ENCODE data around the gene ZBTB7C.

Gene ZBTB7C

DNA sequence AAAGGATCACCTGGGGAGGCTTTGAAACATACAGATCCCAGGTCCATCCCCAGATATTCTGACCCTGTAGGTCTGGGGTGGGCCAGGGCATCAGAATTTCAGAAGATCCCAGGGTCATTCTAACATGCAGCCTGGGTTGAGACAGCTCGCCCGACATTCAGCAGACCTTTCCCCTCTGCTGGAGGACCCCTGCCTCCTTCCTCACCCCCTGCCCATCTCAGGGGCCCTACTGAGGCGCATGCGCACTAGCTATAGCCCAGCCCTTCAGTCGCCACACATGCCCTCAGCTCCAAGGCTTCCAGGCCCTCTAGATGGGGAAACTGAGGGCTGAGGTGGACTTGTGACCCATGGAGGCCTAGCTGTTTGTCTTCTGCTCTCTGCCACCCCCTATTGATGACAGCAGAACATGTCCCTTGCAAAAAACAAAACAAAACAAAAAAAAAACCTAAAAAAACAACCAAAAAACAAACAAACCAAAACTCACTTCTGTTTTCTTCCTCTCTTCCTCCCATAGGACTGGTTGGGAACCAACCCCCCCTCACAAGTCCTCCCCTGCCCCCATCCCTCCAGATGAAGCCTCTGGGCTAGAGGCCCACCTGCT lies 91.3 kb downstream of the ZBTB7C start:
- Histone ChIP-seq H3K4me1 (ENCODE audit: insufficient read depth, low read length) (no peaks in the 10 kb centered on the region), H3K9me3 (ENCODE audit: low read length) (no peaks in the 10 kb centered on the region), H3K27me3 (ENCODE audit: insufficient read depth, low read length) (no peaks in the 10 kb centered on the region), H3K4me3 (ENCODE audit: low read length) (no peak overlapping the region), H2AFZ (ENCODE audit: low read depth, low read length) (no peak overlapping the region), H3K36me3 (ENCODE audit: insufficient read depth, low read length) (no peaks in the 10 kb centered on the region)

DNA sequence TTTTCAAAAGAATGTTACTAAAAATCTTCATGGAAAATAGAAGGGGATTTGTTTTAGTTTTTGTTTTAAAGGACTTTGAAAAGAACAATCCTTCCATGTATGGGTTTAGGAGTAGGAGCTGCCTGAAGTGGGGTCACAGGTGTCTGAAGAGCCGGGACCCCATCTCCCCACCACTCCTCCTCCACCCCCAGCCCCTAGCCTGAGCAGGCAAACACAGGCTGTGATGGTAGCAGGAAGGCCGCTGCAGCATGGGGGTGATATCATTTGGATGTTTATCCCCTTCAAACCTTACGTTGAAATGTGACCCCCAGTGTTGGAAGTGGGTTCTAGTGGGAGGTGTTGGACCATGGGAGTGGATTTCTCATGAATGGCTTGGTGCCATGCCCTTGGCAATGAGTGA lies 93.0 kb downstream of the ZBTB7C start:
- H3K27me3 ChIP-seq (ENCODE audit: insufficient read depth, low read length) = no peaks in the 10 kb centered on the region
- H3K36me3 ChIP-seq (ENCODE audit: insufficient read depth, low read length) = no peaks in the 10 kb centered on the region

DNA sequence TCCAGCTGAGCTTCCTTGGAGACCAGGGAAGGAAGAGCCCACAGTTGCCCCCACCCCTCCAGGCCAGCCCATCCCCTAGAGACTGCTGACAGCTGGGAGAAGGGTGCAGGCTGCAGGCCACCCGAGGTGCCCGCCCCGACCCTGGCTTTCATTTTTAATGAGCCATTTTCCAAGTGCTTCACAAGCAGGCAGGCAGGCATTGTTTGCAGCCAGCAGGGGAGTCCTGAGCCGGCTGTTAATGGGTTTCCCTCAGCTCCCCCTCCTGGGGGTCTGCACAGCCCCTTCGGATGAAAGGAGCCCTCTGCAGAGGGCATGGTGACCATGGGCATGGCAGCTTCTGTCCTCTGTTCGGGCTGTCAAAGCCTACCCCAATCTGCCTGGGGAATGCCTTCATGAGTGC lies 94.5 kb downstream of the ZBTB7C start:
- no peak overlapping the region for H3K4me3 ChIP-seq (ENCODE audit: low read length)
- H3K27me3 ChIP-seq (ENCODE audit: insufficient read depth, low read length) = no peaks in the 10 kb centered on the region
- H3K9me3 ChIP-seq (ENCODE audit: low read length) = no peaks in the 10 kb centered on the region
- no peaks in the 10 kb centered on the region for H3K4me1 ChIP-seq (ENCODE audit: insufficient read depth, low read length)
- H2AFZ ChIP-seq (ENCODE audit: low read depth, low read length) = no peak overlapping the region
- no peaks in the 10 kb centered on the region for H3K36me3 ChIP-seq (ENCODE audit: insufficient read depth, low read length)

More for the DNA sequence above, 93.0 kb downstream of the ZBTB7C start:
- H3K9me3 ChIP-seq (ENCODE audit: low read length) = no peaks in the 10 kb centered on the region
- H2AFZ ChIP-seq (ENCODE audit: low read depth, low read length) = no peak overlapping the region
- no peaks in the 10 kb centered on the region for H3K4me1 ChIP-seq (ENCODE audit: insufficient read depth, low read length)
- no peak overlapping the region for H3K4me3 ChIP-seq (ENCODE audit: low read length)

DNA sequence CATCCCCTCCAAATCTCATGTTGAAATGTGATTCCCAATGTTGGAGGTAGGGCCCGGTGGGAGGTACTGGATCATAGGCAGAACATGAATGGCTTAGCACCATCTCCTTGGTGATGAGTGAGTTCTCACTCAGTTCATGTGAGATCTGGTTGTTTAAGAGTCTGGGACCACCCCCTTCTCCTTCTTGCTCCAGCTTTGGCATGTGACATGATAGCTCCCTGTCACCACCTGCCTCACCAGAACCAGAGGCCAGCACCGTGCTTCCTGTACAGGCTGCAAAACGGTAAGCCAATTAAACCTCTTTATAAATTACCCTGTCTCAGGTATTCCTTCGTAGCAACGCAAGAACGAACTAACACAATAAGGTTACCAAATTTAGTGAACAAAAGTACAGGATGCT lies 95.4 kb downstream of the ZBTB7C start:
- H3K4me1 ChIP-seq (ENCODE audit: insufficient read depth, low read length) = no peaks in the 10 kb centered on the region
- H3K36me3 ChIP-seq (ENCODE audit: insufficient read depth, low read length) = no peaks in the 10 kb centered on the region
- no peaks in the 10 kb centered on the region for H3K9me3 ChIP-seq (ENCODE audit: low read length)
- no peaks in the 10 kb centered on the region for H3K27me3 ChIP-seq (ENCODE audit: insufficient read depth, low read length)
- no peak overlapping the region for H3K4me3 ChIP-seq (ENCODE audit: low read length)
- no peak overlapping the region for H2AFZ ChIP-seq (ENCODE audit: low read depth, low read length)

DNA sequence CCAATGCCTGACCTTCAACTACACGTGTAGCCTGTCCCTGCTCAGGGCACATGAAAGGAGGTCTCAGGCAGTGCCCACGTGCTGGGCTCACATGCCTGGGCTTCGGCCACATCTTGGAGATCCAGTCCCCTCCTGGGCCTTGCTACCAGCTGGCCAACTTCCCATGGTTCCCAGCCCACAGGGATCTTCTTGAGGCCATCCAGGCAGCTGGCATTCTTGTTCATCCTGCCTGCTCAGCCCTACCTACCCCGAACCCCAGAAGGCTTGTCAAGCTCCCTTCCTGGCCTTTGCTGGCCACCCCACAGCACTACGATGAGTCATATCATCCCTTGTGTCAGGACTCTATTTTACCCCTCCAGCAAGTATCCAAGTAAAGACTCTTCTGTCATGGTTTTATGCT lies 97.1 kb downstream of the ZBTB7C start:
- no peaks in the 10 kb centered on the region for H3K27me3 ChIP-seq (ENCODE audit: insufficient read depth, low read length)
- H3K36me3 ChIP-seq (ENCODE audit: insufficient read depth, low read length) = no peaks in the 10 kb centered on the region

DNA sequence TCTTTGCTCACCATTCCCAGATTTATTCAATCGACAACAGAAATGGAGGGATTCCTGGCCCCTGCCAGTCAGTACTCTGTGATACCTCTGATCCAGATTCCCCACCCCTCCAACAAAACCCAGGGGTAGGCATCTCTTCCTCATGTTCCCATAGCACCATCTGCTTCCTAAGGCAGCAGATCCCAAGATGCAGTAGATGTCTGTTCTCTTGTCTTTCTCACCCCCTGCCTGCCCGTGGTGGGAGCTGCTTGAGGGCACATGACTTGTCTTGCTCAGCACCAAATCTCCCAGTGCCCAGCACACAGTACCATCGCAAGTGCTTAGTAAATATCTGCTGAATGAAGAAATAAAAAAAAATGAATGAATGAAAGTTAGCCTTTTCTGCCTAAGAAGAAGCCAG lies 98.2 kb downstream of the ZBTB7C start:
- no peaks in the 10 kb centered on the region for H3K9me3 ChIP-seq (ENCODE audit: low read length)

More for the DNA sequence above, 97.1 kb downstream of the ZBTB7C start:
- H2AFZ ChIP-seq (ENCODE audit: low read depth, low read length) = no peak overlapping the region
- H3K9me3 ChIP-seq (ENCODE audit: low read length) = no peaks in the 10 kb centered on the region
- no peaks in the 10 kb centered on the region for H3K4me1 ChIP-seq (ENCODE audit: insufficient read depth, low read length)
- H3K4me3 ChIP-seq (ENCODE audit: low read length) = no peak overlapping the region

DNA sequence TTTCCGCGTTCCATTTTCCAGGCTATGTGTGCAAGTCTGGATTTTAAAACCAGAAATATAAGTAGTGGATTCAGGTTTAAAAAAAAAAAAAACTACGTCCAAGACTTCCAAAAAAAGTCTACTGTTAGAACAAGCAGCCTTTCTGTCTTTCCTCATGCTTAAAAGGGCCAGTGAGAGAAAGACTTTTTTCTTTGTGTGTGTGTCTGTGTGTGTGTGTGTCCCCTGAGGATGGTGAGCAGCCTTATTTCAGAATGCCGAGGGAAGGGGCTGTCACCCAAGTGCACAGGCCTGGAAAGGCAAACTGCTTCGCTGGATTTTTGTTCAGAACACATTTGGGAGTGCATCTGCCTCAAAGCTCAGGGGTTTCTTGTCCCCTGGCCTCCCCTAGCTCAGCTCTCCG lies 98.8 kb downstream of the ZBTB7C start:
- H3K27me3 ChIP-seq (ENCODE audit: insufficient read depth, low read length) = no peaks in the 10 kb centered on the region
- H3K36me3 ChIP-seq (ENCODE audit: insufficient read depth, low read length) = no peaks in the 10 kb centered on the region
- no peaks in the 10 kb centered on the region for H3K9me3 ChIP-seq (ENCODE audit: low read length)
- no peaks in the 10 kb centered on the region for H3K4me1 ChIP-seq (ENCODE audit: insufficient read depth, low read length)
- H2AFZ ChIP-seq (ENCODE audit: low read depth, low read length) = no peak overlapping the region
- H3K4me3 ChIP-seq (ENCODE audit: low read length) = no peak overlapping the region

More for the DNA sequence above, 98.2 kb downstream of the ZBTB7C start:
- Histone ChIP-seq H3K4me1 (ENCODE audit: insufficient read depth, low read length) (no peaks in the 10 kb centered on the region), H2AFZ (ENCODE audit: low read depth, low read length) (no peak overlapping the region), H3K4me3 (ENCODE audit: low read length) (no peak overlapping the region), H3K36me3 (ENCODE audit: insufficient read depth, low read length) (no peaks in the 10 kb centered on the region), H3K27me3 (ENCODE audit: insufficient read depth, low read length) (no peaks in the 10 kb centered on the region)

DNA sequence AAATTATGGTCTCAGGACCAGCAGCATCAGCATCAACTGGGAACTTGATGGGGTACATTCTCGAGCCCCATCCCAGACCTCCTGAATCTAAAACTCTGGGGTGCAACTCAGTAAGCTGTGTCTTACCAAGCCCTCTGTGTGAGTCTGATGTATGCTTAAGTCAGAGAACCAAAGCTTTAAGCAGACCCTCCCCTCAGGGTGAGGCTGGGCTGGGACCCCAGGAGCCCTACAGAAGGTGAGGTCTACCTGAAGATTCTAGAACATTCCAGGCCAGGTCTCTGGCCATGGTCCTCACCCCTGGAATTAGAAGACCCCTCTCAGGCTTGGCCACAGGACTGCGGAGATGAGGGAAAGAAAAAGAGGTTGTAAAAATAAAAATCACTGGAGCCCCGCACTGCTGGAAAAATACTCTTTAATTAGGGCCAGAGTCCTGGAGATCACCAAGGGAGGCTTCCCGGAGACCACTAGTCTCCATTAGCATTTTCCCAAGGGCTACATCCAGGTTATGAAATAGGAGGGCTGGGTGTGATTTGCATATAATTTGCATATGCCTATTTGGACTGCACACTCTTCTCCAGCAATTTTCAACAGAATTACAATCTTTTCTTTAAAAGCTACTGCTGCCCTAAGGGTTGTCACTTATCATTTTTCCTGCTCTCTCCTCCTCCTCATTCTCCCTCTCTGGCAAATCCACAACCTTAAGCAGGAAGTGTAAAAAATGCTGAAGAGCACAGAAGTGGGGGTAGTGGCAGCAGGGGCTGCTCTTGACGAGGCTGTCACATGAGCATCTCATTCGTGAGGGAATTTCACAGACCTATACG lies 100.2 kb downstream of the ZBTB7C start:
- no peak overlapping the region for H3K4me3 ChIP-seq (ENCODE audit: low read length)
- H3K27me3 ChIP-seq (ENCODE audit: insufficient read depth, low read length) = no peaks in the 10 kb centered on the region
- no peak overlapping the region for H2AFZ ChIP-seq (ENCODE audit: low read depth, low read length)
- no peaks in the 10 kb centered on the region for H3K4me1 ChIP-seq (ENCODE audit: insufficient read depth, low read length)
- no peaks in the 10 kb centered on the region for H3K9me3 ChIP-seq (ENCODE audit: low read length)
- H3K36me3 ChIP-seq (ENCODE audit: insufficient read depth, low read length) = no peaks in the 10 kb centered on the region

DNA sequence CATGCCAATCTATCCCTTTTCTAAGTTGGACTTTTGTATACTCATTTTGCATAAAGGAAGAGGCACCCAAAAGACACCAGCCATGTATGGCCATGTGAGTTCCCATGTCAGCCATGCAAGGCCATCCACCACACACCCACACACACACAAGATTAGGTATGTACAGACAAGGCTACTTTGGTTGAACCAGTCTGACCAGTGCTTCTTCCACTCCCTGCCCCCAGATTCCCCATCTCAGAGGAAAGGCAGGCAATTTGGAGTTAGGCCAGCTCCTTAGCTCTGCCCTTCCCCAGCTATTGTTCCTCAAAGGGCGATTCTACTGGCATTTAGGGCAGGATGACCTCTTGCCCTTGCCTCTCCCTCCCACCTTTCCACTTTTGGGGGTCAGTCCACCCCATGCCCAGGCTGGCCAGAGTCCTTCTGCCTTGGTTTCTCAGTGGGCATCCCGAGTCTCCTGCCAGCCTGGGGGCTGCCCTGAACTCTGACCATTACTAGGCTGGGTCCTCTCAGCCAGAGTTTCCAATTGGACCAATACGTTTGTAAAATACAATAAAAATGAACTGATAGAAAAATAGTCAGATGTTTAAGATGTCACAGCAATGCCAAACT lies 101.1 kb downstream of the ZBTB7C start:
- Histone ChIP-seq H3K4me3 (ENCODE audit: low read length) (no peak overlapping the region), H3K27me3 (ENCODE audit: insufficient read depth, low read length) (no peaks in the 10 kb centered on the region), H3K9me3 (ENCODE audit: low read length) (no peaks in the 10 kb centered on the region), H3K36me3 (ENCODE audit: insufficient read depth, low read length) (no peaks in the 10 kb centered on the region), H3K4me1 (ENCODE audit: insufficient read depth, low read length) (no peaks in the 10 kb centered on the region), H2AFZ (ENCODE audit: low read depth, low read length) (no peak overlapping the region)

DNA sequence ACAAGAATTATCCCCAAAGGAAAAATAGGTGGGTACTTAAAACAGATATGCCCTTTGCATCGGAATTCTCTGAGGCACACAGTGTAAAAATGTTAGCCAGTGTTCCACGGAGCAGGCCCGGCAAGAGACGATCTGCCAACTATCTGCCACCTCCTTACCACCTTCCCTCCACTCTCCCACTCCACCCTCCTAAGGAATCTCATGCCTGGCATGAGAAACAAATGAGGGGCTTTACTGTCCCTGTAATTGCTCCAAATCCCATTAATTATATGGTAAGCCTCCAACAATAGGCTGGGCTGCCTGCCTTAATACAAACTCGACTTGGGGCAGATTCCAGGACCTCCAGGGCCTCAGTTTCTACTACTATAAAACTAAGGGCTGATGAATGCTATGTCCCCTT lies 102.3 kb downstream of the ZBTB7C start:
- Histone ChIP-seq H3K4me3 (ENCODE audit: low read length) (no peak overlapping the region), H2AFZ (ENCODE audit: low read depth, low read length) (no peak overlapping the region), H3K9me3 (ENCODE audit: low read length) (no peaks in the 10 kb centered on the region), H3K27me3 (ENCODE audit: insufficient read depth, low read length) (no peaks in the 10 kb centered on the region), H3K4me1 (ENCODE audit: insufficient read depth, low read length) (no peaks in the 10 kb centered on the region), H3K36me3 (ENCODE audit: insufficient read depth, low read length) (no peaks in the 10 kb centered on the region)

DNA sequence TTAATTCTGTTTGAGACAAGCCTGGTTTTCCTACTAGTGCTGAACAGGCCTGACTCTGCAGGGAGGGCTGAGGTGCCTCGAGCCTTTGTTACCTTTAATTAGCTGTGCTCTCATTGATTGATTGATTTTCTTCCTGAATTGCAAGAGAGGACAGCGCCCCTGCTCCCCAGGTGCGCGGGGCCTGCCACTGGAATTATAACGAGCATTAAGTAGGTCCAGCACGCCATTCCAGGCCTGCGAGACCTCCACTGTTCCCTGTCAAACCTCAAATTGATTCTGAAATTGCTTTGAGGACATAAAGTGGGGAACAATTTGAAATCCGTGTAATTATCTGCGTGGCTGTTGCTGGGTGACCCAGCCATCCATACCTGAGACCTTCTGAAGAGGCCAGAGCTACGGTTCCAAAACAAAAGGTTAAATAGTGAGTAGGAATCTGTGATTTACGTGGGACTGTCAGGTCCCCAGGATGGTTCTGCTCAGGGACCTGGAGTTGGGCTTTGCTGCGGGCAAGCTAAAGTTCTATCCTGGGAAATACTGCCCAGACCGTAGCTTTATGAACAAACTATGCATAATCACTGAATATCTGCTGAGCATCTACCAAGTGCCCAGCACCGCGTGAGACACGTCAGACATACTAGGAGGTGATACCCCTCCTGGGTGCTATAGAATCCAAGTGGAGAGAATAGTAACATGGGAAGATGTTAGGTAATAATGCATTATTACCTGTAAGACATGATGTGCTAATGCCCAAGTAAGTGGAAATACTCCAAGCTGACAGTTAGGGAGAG lies 104.1 kb downstream of the ZBTB7C start:
- H3K4me3 ChIP-seq (ENCODE audit: low read length) = no peak overlapping the region
- H3K4me1 ChIP-seq (ENCODE audit: insufficient read depth, low read length) = no peaks in the 10 kb centered on the region
- H2AFZ ChIP-seq (ENCODE audit: low read depth, low read length) = no peak overlapping the region
- no peaks in the 10 kb centered on the region for H3K36me3 ChIP-seq (ENCODE audit: insufficient read depth, low read length)
- no peaks in the 10 kb centered on the region for H3K27me3 ChIP-seq (ENCODE audit: insufficient read depth, low read length)
- no peaks in the 10 kb centered on the region for H3K9me3 ChIP-seq (ENCODE audit: low read length)

DNA sequence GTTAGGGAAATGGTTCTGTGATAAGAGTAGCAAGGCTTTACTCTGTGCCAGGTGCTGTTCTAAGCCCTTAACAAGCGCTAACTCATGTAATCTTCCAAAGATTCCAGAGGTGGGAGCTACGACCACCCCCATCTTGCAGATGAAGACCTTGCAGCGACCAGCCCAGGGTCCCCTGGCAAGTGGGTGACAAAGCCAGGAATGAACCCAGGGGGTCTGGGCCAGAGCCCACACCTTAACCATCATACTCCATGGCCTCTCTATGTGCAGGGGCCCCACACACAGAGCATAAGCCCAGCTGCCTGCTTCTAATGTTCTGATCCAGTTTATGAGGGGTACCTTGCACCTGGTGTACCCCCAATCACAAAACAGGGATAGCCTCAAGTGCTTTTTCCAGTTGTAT lies 105.3 kb downstream of the ZBTB7C start:
- H3K36me3 ChIP-seq (ENCODE audit: insufficient read depth, low read length) = no peaks in the 10 kb centered on the region
- no peak overlapping the region for H2AFZ ChIP-seq (ENCODE audit: low read depth, low read length)
- no peaks in the 10 kb centered on the region for H3K4me1 ChIP-seq (ENCODE audit: insufficient read depth, low read length)

DNA sequence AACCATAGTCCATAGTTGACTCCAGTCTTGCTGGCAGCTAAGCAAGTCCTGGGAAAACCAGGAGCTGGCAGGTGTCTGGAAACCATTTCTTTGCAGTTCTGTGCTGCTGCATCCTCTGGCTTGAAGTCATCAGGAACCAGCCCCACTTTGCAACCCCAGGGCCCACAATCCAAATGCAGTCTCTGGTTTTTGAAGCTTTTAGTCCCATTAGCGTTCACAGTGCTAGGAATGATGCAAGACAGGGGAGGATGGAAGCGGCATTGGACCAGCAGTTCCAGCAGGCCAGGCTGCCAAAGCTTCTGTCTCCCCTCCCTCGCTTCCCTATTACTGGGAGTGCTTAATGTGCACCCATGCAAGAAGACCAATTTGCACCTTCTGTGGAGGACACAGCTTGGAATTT lies 106.4 kb downstream of the ZBTB7C start:
- no peaks in the 10 kb centered on the region for H3K27me3 ChIP-seq (ENCODE audit: insufficient read depth, low read length)
- no peak overlapping the region for H3K4me3 ChIP-seq (ENCODE audit: low read length)
- H2AFZ ChIP-seq (ENCODE audit: low read depth, low read length) = no peak overlapping the region
- H3K9me3 ChIP-seq (ENCODE audit: low read length) = no peaks in the 10 kb centered on the region
- no peaks in the 10 kb centered on the region for H3K36me3 ChIP-seq (ENCODE audit: insufficient read depth, low read length)
- H3K4me1 ChIP-seq (ENCODE audit: insufficient read depth, low read length) = no peaks in the 10 kb centered on the region

More for the DNA sequence above, 105.3 kb downstream of the ZBTB7C start:
- H3K9me3 ChIP-seq (ENCODE audit: low read length) = no peaks in the 10 kb centered on the region
- H3K27me3 ChIP-seq (ENCODE audit: insufficient read depth, low read length) = no peaks in the 10 kb centered on the region
- no peak overlapping the region for H3K4me3 ChIP-seq (ENCODE audit: low read length)
